Endodermal cell (in vitro differentiated cells): ENCODE results near the gene POLR2M. TPM values are rescaled to one million over a fixed set of nuclear protein-coding genes. Genes with fewer than 3 reads are reported as not detected.

Source experiments
- DNase-seq: peaks from one replicate; pipeline ENCODE4 v3.0.0-alpha.2; 2017
- H3K27ac ChIP-seq: 2 replicates; pipeline ENCODE4 v1.5.1; 2013; ENCODE audit warnings: mild to moderate bottlenecking, low read depth, low read length, moderate library complexity
- H3K27me3 ChIP-seq: 2 replicates; pipeline ENCODE4 v1.6.1; 2013; ENCODE audit warnings: mild to moderate bottlenecking, low read length, moderate library complexity; ENCODE audit not compliant: insufficient read depth, control insufficient read depth, poor library complexity, severe bottlenecking
- H3K36me3 ChIP-seq: 2 replicates; pipeline ENCODE4 v1.7.0; 2013; ENCODE audit warnings: mild to moderate bottlenecking, low read length, moderate library complexity; ENCODE audit not compliant: control insufficient read depth, insufficient read depth
- H3K4me1 ChIP-seq: one replicate; pipeline ENCODE4 v1.7.0; 2013; ENCODE audit warnings: low read length; ENCODE audit not compliant: control insufficient read depth, insufficient read depth
- H3K4me3 ChIP-seq: 2 replicates; pipeline ENCODE4 v1.5.1; 2013; ENCODE audit warnings: mild to moderate bottlenecking, low read length, moderate library complexity
- H3K9ac ChIP-seq: 2 replicates; pipeline ENCODE4 v1.6.1; 2013; ENCODE audit warnings: mild to moderate bottlenecking, low read length, moderate library complexity; ENCODE audit not compliant: poor library complexity, severe bottlenecking; ENCODE audit errors: extremely low read depth
- H3K9me3 ChIP-seq: 2 replicates; pipeline ENCODE4 v1.6.1; 2013; ENCODE audit warnings: mild to moderate bottlenecking, low read length, moderate library complexity; ENCODE audit not compliant: control insufficient read depth
- H3K27ac Mint-ChIP-seq: 2 replicates; pipeline ENCODE4 v1.8.0; 2020; ENCODE audit warnings: mixed read lengths
- H3K27me3 Mint-ChIP-seq: 2 replicates; pipeline ENCODE4 v1.8.0; 2021; ENCODE audit warnings: mild to moderate bottlenecking, mixed read lengths; ENCODE audit not compliant: insufficient read depth
- H3K36me3 Mint-ChIP-seq: 2 replicates; pipeline ENCODE4 v1.8.0; 2020; ENCODE audit warnings: low read depth, mixed read lengths
- H3K4me1 Mint-ChIP-seq: 2 replicates; pipeline ENCODE4 v1.8.0; 2020; ENCODE audit warnings: mixed read lengths
- H3K4me3 Mint-ChIP-seq: 2 replicates; pipeline ENCODE4 v1.8.0; 2020; ENCODE audit warnings: mild to moderate bottlenecking, moderate library complexity, mixed read lengths
- H3K9me3 Mint-ChIP-seq: 2 replicates; pipeline ENCODE4 v1.8.0; 2020; ENCODE audit warnings: mild to moderate bottlenecking, mixed read lengths
- CTCF ChIP-seq: fragments of 200-600 bp; sonication (generic); conservative IDR thresholded peaks from 2 replicates; pipeline ENCODE4 v1.5.0; 2021; ENCODE audit warnings: antibody characterized with exemption, mild to moderate bottlenecking
- WGBS, 2 experiments: methylation state at CpG; one replicate each; pipeline versions ENCODE4 v1.1.5 to v1.1.7; 2013; ENCODE audit warnings: missing lambda C conversion rate in 2 of 2, mixed read lengths in 1 of 2; ENCODE audit not compliant: insufficient coverage in 1 of 2, insufficient read length in 1 of 2; 5-methylcytosine and 5-hydroxymethylcytosine counted together
- total RNA-seq, 2 donors: library from RNA; stranded (reverse); fragmentation: NEBNext Ultra II Directional in 1 of 2; extraction: Animal tissue kit (Norgen Biotek cat#: 25700) in 1 of 2; gene quantifications; 2 replicates in 1 of 2; 3 replicates in 1 of 2; pipeline ENCODE4 v1.2.1, GENCODE V29; 2021

The POLR2M gene
- total RNA-seq, 2 donors from 2014 or later = 58.2 to 62.6 TPM

- Histone ChIP-seq H3K9ac (no peak overlapping the region), H3K4me1 (no peaks in the 10 kb centered on the region)
- no peaks in the 10 kb centered on the region for H3K36me3 Mint-ChIP-seq
Measured at GRCh38 chr15:57736591-57736990, 30.1 kb downstream of the POLR2M start.

GRCh38 chr15:57738734-57739237, 32.3 kb downstream of the POLR2M start:
- H3K36me3 ChIP-seq = no peaks in the 10 kb centered on the region
- no peak overlapping the region for H3K9ac ChIP-seq
- WGBS, 2 experiments = 50 to 60% methylated on average over 1 of the region's 1 CpG
- Mint-ChIP-seq H3K27ac (no peak overlapping the region), H3K9me3 (peaks cover 4% of the 10 kb centered on the region), H3K36me3 (no peaks in the 10 kb centered on the region), H3K27me3 (no peaks in the 10 kb centered on the region), H3K4me1 (no peaks in the 10 kb centered on the region), H3K4me3 (no peak overlapping the region)
- H3K4me1 ChIP-seq = no peaks in the 10 kb centered on the region
- TF ChIP-seq CTCF = no peak
- H3K4me3 ChIP-seq = no peak overlapping the region
- H3K27ac ChIP-seq = no peak overlapping the region
- peaks cover 6% of the 10 kb centered on the region for H3K9me3 ChIP-seq
- DNase-seq = no peak
- H3K27me3 ChIP-seq = no peaks in the 10 kb centered on the region

More at GRCh38 chr15:57736591-57736990, 30.1 kb downstream of the POLR2M start:
- Mint-ChIP-seq H3K27me3 (no peaks in the 10 kb centered on the region), H3K4me1 (peaks cover 2% of the 10 kb centered on the region), H3K4me3 (no peak overlapping the region), H3K27ac (no peak overlapping the region), H3K9me3 (peaks cover 4% of the 10 kb centered on the region)
- H3K27me3 ChIP-seq = no peaks in the 10 kb centered on the region
- no peak overlapping the region for H3K4me3 ChIP-seq
- no peak for DNase-seq
- WGBS, 2 experiments = 90 to 94% methylated on average over 2 of the region's 2 CpGs
- H3K9me3 ChIP-seq = peaks cover 6% of the 10 kb centered on the region
- H3K36me3 ChIP-seq = no peaks in the 10 kb centered on the region
- no peak for TF ChIP-seq CTCF
- H3K27ac ChIP-seq = no peak overlapping the region

- H3K4me1 ChIP-seq = no peaks in the 10 kb centered on the region
- Mint-ChIP-seq H3K4me3 (no peak overlapping the region), H3K36me3 (no peaks in the 10 kb centered on the region), H3K27ac (no peak overlapping the region), H3K9me3 (peaks cover 4% of the 10 kb centered on the region), H3K27me3 (no peaks in the 10 kb centered on the region), H3K4me1 (no peaks in the 10 kb centered on the region)
- no peaks in the 10 kb centered on the region for H3K36me3 ChIP-seq
- no peak overlapping the region for H3K9ac ChIP-seq
- H3K27me3 ChIP-seq = no peaks in the 10 kb centered on the region
- peaks cover 6% of the 10 kb centered on the region for H3K9me3 ChIP-seq
- H3K27ac ChIP-seq = no peak overlapping the region
- DNase-seq = no peak
- TF ChIP-seq CTCF = peak; percentile 61
- H3K4me3 ChIP-seq = no peak overlapping the region
- 72% methylated on average over 4 of the region's 4 CpGs; no CpG with 5 or more reads in 1 of the 2 experiments for WGBS, 2 experiments
Measured at GRCh38 chr15:57740048-57740447, 33.5 kb downstream of the POLR2M start.
